IMR-90 (cell line): ENCODE data around the gene MOB4.

ENCODE experiments used
- MXI1 ChIP-seq: IDR thresholded peaks from 2 replicates; pipeline ENCODE4 v1.6.1; 2012; ENCODE audit warnings: low read depth, mild to moderate bottlenecking, low read length, moderate library complexity, borderline replicate concordance
- POLR2A ChIP-seq: IDR thresholded peaks from 2 replicates; pipeline ENCODE4 v1.6.1; 2012; ENCODE audit warnings: mild to moderate bottlenecking, low read depth, low read length
- RFX5 ChIP-seq: IDR thresholded peaks from 2 replicates; pipeline ENCODE4 v1.8.0; 2012; ENCODE audit warnings: low read depth, mild to moderate bottlenecking, low read length, moderate library complexity
- TF ChIP-seq, protein P1 (sequence below): conservative IDR thresholded peaks from 2 replicates; pipeline ENCODE4 v1.5.1; 2012; ENCODE audit warnings: mild to moderate bottlenecking, low read depth, low read length, improper control_type of control experiment

DNA sequence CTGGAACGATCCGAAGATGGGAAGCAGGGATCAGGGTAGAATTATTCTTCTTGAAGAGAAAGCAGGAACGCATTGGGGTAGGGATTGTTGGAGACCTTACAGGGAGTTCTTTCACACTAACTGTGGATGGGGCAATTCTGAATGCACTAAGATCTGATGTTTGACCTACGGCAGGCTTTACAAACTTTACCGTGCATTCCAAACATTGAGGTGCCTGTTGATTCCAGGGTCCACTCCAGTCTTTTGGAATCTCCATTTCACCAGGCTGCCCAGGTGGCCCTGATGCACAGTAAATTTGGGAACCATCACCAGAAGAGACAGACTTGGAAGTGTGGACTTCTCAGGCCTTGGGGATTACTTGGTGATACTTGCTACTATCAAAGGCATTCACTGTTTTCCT is 82.6 kb downstream of the MOB4 start:
- TF ChIP-seq MXI1 (no peak), POLR2A (no peak), RFX5 (no peak)
- TF ChIP-seq, protein P1, sequence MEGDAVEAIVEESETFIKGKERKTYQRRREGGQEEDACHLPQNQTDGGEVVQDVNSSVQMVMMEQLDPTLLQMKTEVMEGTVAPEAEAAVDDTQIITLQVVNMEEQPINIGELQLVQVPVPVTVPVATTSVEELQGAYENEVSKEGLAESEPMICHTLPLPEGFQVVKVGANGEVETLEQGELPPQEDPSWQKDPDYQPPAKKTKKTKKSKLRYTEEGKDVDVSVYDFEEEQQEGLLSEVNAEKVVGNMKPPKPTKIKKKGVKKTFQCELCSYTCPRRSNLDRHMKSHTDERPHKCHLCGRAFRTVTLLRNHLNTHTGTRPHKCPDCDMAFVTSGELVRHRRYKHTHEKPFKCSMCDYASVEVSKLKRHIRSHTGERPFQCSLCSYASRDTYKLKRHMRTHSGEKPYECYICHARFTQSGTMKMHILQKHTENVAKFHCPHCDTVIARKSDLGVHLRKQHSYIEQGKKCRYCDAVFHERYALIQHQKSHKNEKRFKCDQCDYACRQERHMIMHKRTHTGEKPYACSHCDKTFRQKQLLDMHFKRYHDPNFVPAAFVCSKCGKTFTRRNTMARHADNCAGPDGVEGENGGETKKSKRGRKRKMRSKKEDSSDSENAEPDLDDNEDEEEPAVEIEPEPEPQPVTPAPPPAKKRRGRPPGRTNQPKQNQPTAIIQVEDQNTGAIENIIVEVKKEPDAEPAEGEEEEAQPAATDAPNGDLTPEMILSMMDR = no peak
